Measurements from ENCODE around the gene GJB4. TPM values are rescaled to one million over a fixed set of nuclear protein-coding genes. Genes with fewer than 3 reads are reported as not detected.
A peak's percentile ranks its signal among the peaks of the same experiment; 100 is the strongest.

Gene GJB4
- total RNA-seq, 1 experiment from 2014 or later: not detected

DNA sequence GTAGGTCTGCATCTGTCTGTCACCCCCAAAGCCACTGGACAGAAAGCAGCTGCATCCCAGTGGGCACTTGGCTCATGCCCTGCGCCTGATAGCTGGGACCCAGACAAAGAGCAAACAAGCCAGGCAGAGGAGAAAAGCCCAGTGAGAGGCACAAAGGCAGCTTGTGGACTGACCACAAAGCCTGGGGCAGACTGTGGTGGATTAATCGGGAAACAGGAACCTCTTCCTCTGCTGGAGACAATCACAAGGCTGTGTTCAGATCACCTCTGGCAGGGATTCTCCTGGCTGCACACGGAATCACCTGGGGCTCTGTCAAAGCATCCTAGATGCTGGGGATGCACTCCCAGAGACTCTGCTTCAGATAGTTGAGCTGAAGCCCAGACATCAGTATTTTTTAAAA, 19.9 kb upstream of the GJB4 start:
- no peaks in the 10 kb centered on the region for H3K9me3 Mint-ChIP-seq (ENCODE audit: unreplicated experiment)
- H3K27me3 Mint-ChIP-seq (ENCODE audit: insufficient read depth, unreplicated experiment): no peaks in the 10 kb centered on the region
- TF ChIP-seq, protein P1, sequence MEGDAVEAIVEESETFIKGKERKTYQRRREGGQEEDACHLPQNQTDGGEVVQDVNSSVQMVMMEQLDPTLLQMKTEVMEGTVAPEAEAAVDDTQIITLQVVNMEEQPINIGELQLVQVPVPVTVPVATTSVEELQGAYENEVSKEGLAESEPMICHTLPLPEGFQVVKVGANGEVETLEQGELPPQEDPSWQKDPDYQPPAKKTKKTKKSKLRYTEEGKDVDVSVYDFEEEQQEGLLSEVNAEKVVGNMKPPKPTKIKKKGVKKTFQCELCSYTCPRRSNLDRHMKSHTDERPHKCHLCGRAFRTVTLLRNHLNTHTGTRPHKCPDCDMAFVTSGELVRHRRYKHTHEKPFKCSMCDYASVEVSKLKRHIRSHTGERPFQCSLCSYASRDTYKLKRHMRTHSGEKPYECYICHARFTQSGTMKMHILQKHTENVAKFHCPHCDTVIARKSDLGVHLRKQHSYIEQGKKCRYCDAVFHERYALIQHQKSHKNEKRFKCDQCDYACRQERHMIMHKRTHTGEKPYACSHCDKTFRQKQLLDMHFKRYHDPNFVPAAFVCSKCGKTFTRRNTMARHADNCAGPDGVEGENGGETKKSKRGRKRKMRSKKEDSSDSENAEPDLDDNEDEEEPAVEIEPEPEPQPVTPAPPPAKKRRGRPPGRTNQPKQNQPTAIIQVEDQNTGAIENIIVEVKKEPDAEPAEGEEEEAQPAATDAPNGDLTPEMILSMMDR (IDR thresholded peaks at IDR 0.05; ENCODE audit: insufficient read depth in 1 of 2, low read depth in 1 of 2, low read length in 1 of 2, severe bottlenecking in 1 of 2, unreplicated experiment in 1 of 2): no peak
- Histone ChIP-seq H3K9me3 (no peaks in the 10 kb centered on the region), H3K4me3 (ENCODE audit: low read depth, low read length) (no peak overlapping the region), H3K4me1 (peaks cover 10% of the 10 kb centered on the region), H3K27me3 (replicated peaks; ENCODE audit: control insufficient read depth, insufficient read depth, low read length) (no peaks in the 10 kb centered on the region), H3K36me3 (ENCODE audit: control insufficient read depth, insufficient read depth, low read length) (no peaks in the 10 kb centered on the region)
- no TSS peak for BruUV-seq (replicated peaks)
- CTCF ChIA-PET: no interaction called here
- H3K4me1 Mint-ChIP-seq (ENCODE audit: low read depth, unreplicated experiment): peaks cover 10% of the 10 kb centered on the region
- POLR2A ChIA-PET: no interaction called here
- H3K27ac Mint-ChIP-seq (ENCODE audit: unreplicated experiment): no peak overlapping the region
- DNase-seq: no peak
- no peak overlapping the region for H3K4me3 Mint-ChIP-seq (ENCODE audit: unreplicated experiment)
- intact Hi-C loops (cut with micrococcal nuclease; ENCODE audit: unreplicated experiment): loop anchor here (5.0 kb wide), 3 partner anchors 92 to 627 kb away; no protein-coding TSS in a partner anchor
- no peaks in the 10 kb centered on the region for H3K36me3 Mint-ChIP-seq (ENCODE audit: insufficient read depth, unreplicated experiment)

DNA sequence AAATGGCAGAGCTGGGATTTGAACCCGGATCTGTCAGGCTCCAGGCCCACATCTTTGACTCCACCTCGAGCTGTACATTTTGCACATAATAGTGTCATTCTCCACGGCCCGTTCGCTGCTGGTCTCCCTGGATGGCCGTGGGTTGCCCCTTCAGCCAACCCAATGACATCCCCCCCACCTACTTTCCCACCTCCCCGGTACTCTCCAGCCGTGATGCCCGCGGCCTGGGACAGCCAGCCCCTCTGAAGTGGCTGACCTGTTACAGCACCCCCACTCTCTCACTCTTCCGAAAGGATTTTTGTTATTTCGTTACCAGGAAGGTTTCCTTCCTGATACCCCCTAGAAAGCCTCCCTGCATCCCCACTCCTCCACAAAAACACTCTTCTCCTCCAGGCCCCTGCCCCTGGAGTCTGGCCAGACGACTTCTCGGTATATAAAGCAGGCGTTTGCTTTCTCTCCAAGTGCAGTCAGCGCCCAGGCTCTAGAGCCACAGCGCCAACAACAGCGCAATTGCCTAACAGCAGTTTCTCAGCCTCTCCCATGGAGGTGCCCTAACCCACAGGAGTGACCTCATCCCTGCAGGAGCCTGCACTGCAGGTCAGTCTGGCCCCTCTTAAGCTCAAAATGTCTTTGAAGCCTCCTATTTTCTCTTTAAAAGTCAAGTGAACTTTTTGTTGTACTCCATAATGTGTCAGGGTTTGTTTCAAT, 19.2 kb upstream of the GJB4 start:
- DNase-seq: no peak
- Mint-ChIP-seq H3K4me3 (ENCODE audit: unreplicated experiment) (no peak overlapping the region), H3K27ac (ENCODE audit: unreplicated experiment) (no peak overlapping the region), H3K27me3 (ENCODE audit: insufficient read depth, unreplicated experiment) (no peaks in the 10 kb centered on the region), H3K4me1 (ENCODE audit: low read depth, unreplicated experiment) (peaks cover 10% of the 10 kb centered on the region), H3K9me3 (ENCODE audit: unreplicated experiment) (no peaks in the 10 kb centered on the region), H3K36me3 (ENCODE audit: insufficient read depth, unreplicated experiment) (no peaks in the 10 kb centered on the region)
- no peaks in the 10 kb centered on the region for H3K36me3 ChIP-seq (ENCODE audit: control insufficient read depth, insufficient read depth, low read length)
- BruUV-seq (replicated peaks): no TSS peak
- H3K27me3 ChIP-seq (replicated peaks; ENCODE audit: control insufficient read depth, insufficient read depth, low read length): no peaks in the 10 kb centered on the region
- TF ChIP-seq, protein P1 (IDR thresholded peaks at IDR 0.05; ENCODE audit: insufficient read depth in 1 of 2, low read depth in 1 of 2, low read length in 1 of 2, severe bottlenecking in 1 of 2, unreplicated experiment in 1 of 2): no peak
- H3K9me3 ChIP-seq: no peaks in the 10 kb centered on the region
- peaks cover 10% of the 10 kb centered on the region for H3K4me1 ChIP-seq
- CTCF ChIA-PET: no interaction called here
- intact Hi-C loops (cut with micrococcal nuclease; ENCODE audit: unreplicated experiment): loop anchor here (5.0 kb wide), 3 partner anchors 93 to 628 kb away; no protein-coding TSS in a partner anchor
- H3K4me3 ChIP-seq (ENCODE audit: low read depth, low read length): no peak overlapping the region
- POLR2A ChIA-PET: no interaction called here

- Histone ChIP-seq H3K27me3 (replicated peaks; ENCODE audit: control insufficient read depth, insufficient read depth, low read length) (no peaks in the 10 kb centered on the region), H3K4me3 (ENCODE audit: low read depth, low read length) (peak overlapping the region; percentile 16; the same call in 1 of the 2 replicates), H3K36me3 (ENCODE audit: control insufficient read depth, insufficient read depth, low read length) (no peaks in the 10 kb centered on the region), H3K9me3 (no peaks in the 10 kb centered on the region), H3K4me1 (peaks cover 10% of the 10 kb centered on the region)
- Mint-ChIP-seq H3K36me3 (ENCODE audit: insufficient read depth, unreplicated experiment) (no peaks in the 10 kb centered on the region), H3K9me3 (ENCODE audit: unreplicated experiment) (no peaks in the 10 kb centered on the region), H3K27me3 (ENCODE audit: insufficient read depth, unreplicated experiment) (no peaks in the 10 kb centered on the region), H3K4me3 (ENCODE audit: unreplicated experiment) (peak overlapping the region; percentile 57), H3K27ac (ENCODE audit: unreplicated experiment) (no peak overlapping the region), H3K4me1 (ENCODE audit: low read depth, unreplicated experiment) (peaks cover 10% of the 10 kb centered on the region)
- no TSS peak for BruUV-seq (replicated peaks)
- intact Hi-C loops (cut with micrococcal nuclease; ENCODE audit: unreplicated experiment): loop anchor here (2.0 to 5.0 kb wide), 4 partner anchors 62 to 630 kb away; no protein-coding TSS in a partner anchor
- peak; percentile 80 to 89 for DNase-seq
- ChIA-PET CTCF (interaction anchor here (1.0 to 1.7 kb wide), 11 partner anchors 8 to 1110 kb away, joined by 3 to 13 read pairs (median 3); no protein-coding TSS in a partner anchor), POLR2A (no interaction called here)
- TF ChIP-seq, protein P1 (IDR thresholded peaks at IDR 0.05; ENCODE audit: insufficient read depth in 1 of 2, low read depth in 1 of 2, low read length in 1 of 2, severe bottlenecking in 1 of 2, unreplicated experiment in 1 of 2): peak; percentile 78 to 86
These were observed 16.8 kb upstream of the GJB4 start for GRCh38 chr1:34742667-34743270.

Measured in Caco-2 (cell line).